Measurements from ENCODE around the gene ZDHHC14. TPM values are rescaled to one million over a fixed set of nuclear protein-coding genes. Genes with fewer than 3 reads are reported as not detected.

Gene ZDHHC14
- total RNA-seq, 2 experiments from 2014 or later, result 7.8 to 9.8 TPM

- Mint-ChIP-seq H3K4me1 (peaks cover 14% of the 10 kb centered on the region), H3K36me3 (ENCODE audit: low read depth) (no peaks in the 10 kb centered on the region), H3K9me3 (peaks cover 3% of the 10 kb centered on the region), H3K27me3 (no peaks in the 10 kb centered on the region), H3K4me3 (no peak overlapping the region), H3K27ac (no peak overlapping the region)
- no peak for DNase-seq
- CTCF ChIA-PET, result interaction anchor here (0.9 to 2.1 kb wide), 5 partner anchors 13 to 53 kb away, joined by 3 to 8 read pairs (median 4); no protein-coding TSS in a partner anchor
- POLR2A ChIA-PET, result no interaction called here
These were observed 137.6 kb downstream of the ZDHHC14 start for GRCh38 chr6:157518397-157519250.

DNA sequence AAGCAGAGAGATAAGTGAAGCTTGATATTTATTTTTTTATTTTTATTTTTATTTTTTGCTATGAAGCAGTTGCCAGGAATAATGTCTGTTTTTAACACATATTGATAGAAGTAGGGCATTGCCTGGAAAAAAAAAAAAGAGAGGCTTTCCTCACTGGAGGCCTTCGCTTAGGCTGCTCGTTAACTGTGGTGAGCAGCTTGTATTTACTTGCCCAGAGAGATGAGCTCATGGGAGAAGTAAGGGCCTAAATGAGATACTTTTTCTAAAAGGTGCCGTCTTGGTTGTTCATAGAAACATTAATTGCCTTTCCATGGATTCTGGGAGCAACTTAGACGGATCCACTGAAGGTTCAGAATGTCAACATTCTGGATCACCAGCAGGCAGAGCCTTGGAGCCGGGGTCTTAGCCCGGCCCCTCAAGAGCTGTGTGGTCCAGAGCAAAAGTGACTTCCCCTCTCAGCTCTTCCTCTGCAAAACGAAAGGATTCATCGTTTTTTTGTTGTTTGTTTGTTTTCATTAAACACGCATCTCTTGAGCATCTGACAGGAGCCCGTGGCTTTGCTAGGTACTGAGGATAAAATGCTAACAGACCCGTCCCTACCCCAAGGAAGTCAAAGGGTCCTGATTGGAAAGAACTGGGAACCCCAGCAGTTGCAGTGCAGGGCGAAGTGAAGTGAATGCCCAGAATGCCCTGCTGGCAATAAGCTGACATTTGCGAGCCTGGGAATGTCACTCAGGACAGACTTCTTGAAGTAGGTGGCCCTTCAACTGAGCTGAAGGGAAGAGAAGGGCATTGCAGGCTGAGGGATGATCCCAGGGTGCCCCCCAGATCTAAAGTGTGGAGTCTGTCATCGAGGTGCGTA, 138.5 kb downstream of the ZDHHC14 start:
- Mint-ChIP-seq H3K27ac (no peak overlapping the region), H3K27me3 (no peaks in the 10 kb centered on the region)
- POLR2A ChIA-PET, result no interaction called here

GRCh38 chr6:157520117-157520406, 139.1 kb downstream of the ZDHHC14 start:
- Mint-ChIP-seq H3K36me3 (ENCODE audit: low read depth) (peaks cover 3% of the 10 kb centered on the region), H3K4me3 (no peak overlapping the region), H3K27me3 (no peaks in the 10 kb centered on the region), H3K4me1 (peaks cover 12% of the 10 kb centered on the region), H3K27ac (no peak overlapping the region), H3K9me3 (peaks cover 3% of the 10 kb centered on the region)
- ChIA-PET CTCF (interaction anchor here (0.7 to 2.1 kb wide), 2 partner anchors 8 to 14 kb away, joined by 3 to 8 read pairs; no protein-coding TSS in a partner anchor), POLR2A (no interaction called here)
- no peak for DNase-seq

More for the DNA sequence above, 138.5 kb downstream of the ZDHHC14 start:
- Mint-ChIP-seq H3K36me3 (ENCODE audit: low read depth) (peaks cover 3% of the 10 kb centered on the region), H3K4me3 (no peak overlapping the region), H3K9me3 (peaks cover 3% of the 10 kb centered on the region), H3K4me1 (peaks cover 14% of the 10 kb centered on the region)
- DNase-seq, result no peak
- CTCF ChIA-PET, result interaction anchor here (0.6 to 2.1 kb wide), 5 partner anchors 8 to 215 kb away, joined by 3 to 8 read pairs (median 3); no protein-coding TSS in a partner anchor

- ChIA-PET POLR2A (no interaction called here), CTCF (interaction anchor here (0.9 to 1.0 kb wide), 2 partner anchors 13 to 15 kb away, joined by 3 to 4 read pairs; no protein-coding TSS in a partner anchor)
- DNase-seq, result no peak
- peaks cover 4% of the 10 kb centered on the region for H3K36me3 Mint-ChIP-seq (ENCODE audit: low read depth)
- no peak overlapping the region for H3K27ac Mint-ChIP-seq
- no peaks in the 10 kb centered on the region for H3K27me3 Mint-ChIP-seq
- H3K4me1 Mint-ChIP-seq, result peaks cover 9% of the 10 kb centered on the region
- H3K4me3 Mint-ChIP-seq, result no peak overlapping the region
- peaks cover 4% of the 10 kb centered on the region for H3K9me3 Mint-ChIP-seq
These were observed 139.8 kb downstream of the ZDHHC14 start for GRCh38 chr6:157520596-157521361.

- Mint-ChIP-seq H3K27me3 (no peaks in the 10 kb centered on the region), H3K4me3 (no peak overlapping the region), H3K9me3 (peaks cover 7% of the 10 kb centered on the region), H3K36me3 (ENCODE audit: low read depth) (peaks cover 12% of the 10 kb centered on the region), H3K27ac (no peak overlapping the region), H3K4me1 (peaks cover 18% of the 10 kb centered on the region)
- ChIA-PET CTCF (interaction anchor here (0.9 to 1.0 kb wide), 2 partner anchors 12 to 14 kb away, joined by 3 to 4 read pairs; no protein-coding TSS in a partner anchor), POLR2A (no interaction called here)
- no peak for DNase-seq
These were observed 140.7 kb downstream of the ZDHHC14 start for GRCh38 chr6:157521362-157522335.

GRCh38 chr6:157522472-157522871, 141.5 kb downstream of the ZDHHC14 start:
- ChIA-PET CTCF (no interaction called here), POLR2A (no interaction called here)
- no peak for DNase-seq
- Mint-ChIP-seq H3K9me3 (peaks cover 7% of the 10 kb centered on the region), H3K4me1 (peaks cover 26% of the 10 kb centered on the region), H3K27me3 (no peaks in the 10 kb centered on the region), H3K36me3 (ENCODE audit: low read depth) (peaks cover 18% of the 10 kb centered on the region), H3K27ac (no peak overlapping the region), H3K4me3 (no peak overlapping the region)

DNA sequence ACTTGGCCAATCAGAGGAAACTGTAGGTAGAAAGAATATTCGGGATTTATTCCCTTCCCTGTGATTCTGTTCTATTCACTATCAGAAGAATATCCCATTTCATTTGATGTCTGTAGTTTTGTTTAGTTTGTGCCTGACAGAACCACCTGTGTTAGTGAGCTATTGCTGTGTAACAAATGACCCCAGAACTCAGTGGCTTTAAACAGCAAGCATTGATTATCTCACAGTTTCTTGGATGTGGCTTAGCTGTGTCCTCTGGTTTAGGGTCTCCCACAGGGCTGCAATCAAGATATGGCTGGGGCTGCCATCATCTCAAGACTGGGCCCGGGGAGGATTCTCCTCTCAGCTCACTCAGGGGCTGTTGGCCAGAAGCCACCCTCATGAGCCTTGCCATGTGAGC, 143.7 kb downstream of the ZDHHC14 start:
- H3K4me3 Mint-ChIP-seq, result no peak overlapping the region
- no peak overlapping the region for H3K27ac Mint-ChIP-seq
- no peak for DNase-seq
- peaks cover 41% of the 10 kb centered on the region for H3K4me1 Mint-ChIP-seq
- POLR2A ChIA-PET, result no interaction called here
- peaks cover 7% of the 10 kb centered on the region for H3K9me3 Mint-ChIP-seq
- H3K27me3 Mint-ChIP-seq, result no peaks in the 10 kb centered on the region
- H3K36me3 Mint-ChIP-seq (ENCODE audit: low read depth), result peaks cover 21% of the 10 kb centered on the region
- CTCF ChIA-PET, result interaction anchor here (1.0 to 2.0 kb wide), 5 partner anchors 9 to 66 kb away, joined by 3 to 5 read pairs (median 3); no protein-coding TSS in a partner anchor

- no peaks in the 10 kb centered on the region for H3K27me3 Mint-ChIP-seq
- no peak for DNase-seq
- POLR2A ChIA-PET, result no interaction called here
- CTCF ChIA-PET, result interaction anchor here (0.8 to 2.0 kb wide), 6 partner anchors 10 to 66 kb away, joined by 3 to 5 read pairs (median 3); no protein-coding TSS in a partner anchor
- peaks cover 43% of the 10 kb centered on the region for H3K4me1 Mint-ChIP-seq
- no peak overlapping the region for H3K4me3 Mint-ChIP-seq
- no peak overlapping the region for H3K27ac Mint-ChIP-seq
- peaks cover 21% of the 10 kb centered on the region for H3K36me3 Mint-ChIP-seq (ENCODE audit: low read depth)
- peaks cover 7% of the 10 kb centered on the region for H3K9me3 Mint-ChIP-seq
These were observed 144.4 kb downstream of the ZDHHC14 start for GRCh38 chr6:157525292-157525889.

DNA sequence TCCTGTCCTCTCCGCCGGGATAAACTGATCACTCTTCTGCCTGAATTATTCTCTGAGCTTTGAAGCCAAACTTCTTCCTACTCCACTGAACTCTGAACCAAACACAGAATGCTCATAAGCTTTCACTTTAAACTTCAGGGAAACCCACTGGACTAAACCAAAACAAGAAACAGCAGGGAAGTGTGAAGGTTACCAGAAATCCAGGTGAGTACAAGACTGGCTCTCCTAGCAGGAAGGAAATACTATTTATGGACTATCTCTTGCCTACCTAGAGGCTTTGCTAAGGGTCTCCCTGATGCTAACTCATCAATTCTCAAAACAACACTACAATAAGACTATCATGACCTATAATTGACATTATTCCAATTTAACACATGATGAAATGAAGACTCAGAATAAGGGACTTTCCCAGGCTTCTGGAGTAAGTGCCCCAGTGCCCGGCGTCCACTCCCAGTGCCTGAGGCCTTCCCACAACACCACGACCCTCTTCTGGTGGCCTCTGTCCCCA, 145.0 kb downstream of the ZDHHC14 start:
- DNase-seq, result no peak
- Mint-ChIP-seq H3K9me3 (peaks cover 7% of the 10 kb centered on the region), H3K4me3 (no peak overlapping the region), H3K27ac (no peak overlapping the region), H3K36me3 (ENCODE audit: low read depth) (peaks cover 21% of the 10 kb centered on the region), H3K27me3 (no peaks in the 10 kb centered on the region), H3K4me1 (peaks cover 43% of the 10 kb centered on the region)
- POLR2A ChIA-PET, result no interaction called here
- CTCF ChIA-PET, result interaction anchor here (0.6 to 1.9 kb wide), 7 partner anchors 12 to 67 kb away, joined by 3 to 5 read pairs (median 3); no protein-coding TSS in a partner anchor

GRCh38 chr6:157527471-157527907, 146.5 kb downstream of the ZDHHC14 start:
- POLR2A ChIA-PET, result interaction anchor here (0.6 kb wide), 1 partner anchor 762 kb away, joined by 3 read pairs; no protein-coding TSS in a partner anchor
- peak; percentile 66 for DNase-seq
- peaks cover 7% of the 10 kb centered on the region for H3K9me3 Mint-ChIP-seq
- H3K36me3 Mint-ChIP-seq (ENCODE audit: low read depth), result peaks cover 21% of the 10 kb centered on the region
- no peaks in the 10 kb centered on the region for H3K27me3 Mint-ChIP-seq
- H3K4me3 Mint-ChIP-seq, result no peak overlapping the region
- peak overlapping the region; percentile 78 for H3K27ac Mint-ChIP-seq
- CTCF ChIA-PET, result interaction anchor here (0.8 to 1.2 kb wide), 6 partner anchors 8 to 64 kb away, joined by 3 read pairs; no protein-coding TSS in a partner anchor
- peaks cover 36% of the 10 kb centered on the region for H3K4me1 Mint-ChIP-seq

Data from activated CD4-positive, alpha-beta T cell treated with anti-CD3 and anti-CD28 coated beads, Interleukin-2, amount 10 ng/mL, durations not matched to agents 7 days and 5 days (primary cell).